Measurements from ENCODE around the gene SCLT1.

SCLT1 gene

DNA sequence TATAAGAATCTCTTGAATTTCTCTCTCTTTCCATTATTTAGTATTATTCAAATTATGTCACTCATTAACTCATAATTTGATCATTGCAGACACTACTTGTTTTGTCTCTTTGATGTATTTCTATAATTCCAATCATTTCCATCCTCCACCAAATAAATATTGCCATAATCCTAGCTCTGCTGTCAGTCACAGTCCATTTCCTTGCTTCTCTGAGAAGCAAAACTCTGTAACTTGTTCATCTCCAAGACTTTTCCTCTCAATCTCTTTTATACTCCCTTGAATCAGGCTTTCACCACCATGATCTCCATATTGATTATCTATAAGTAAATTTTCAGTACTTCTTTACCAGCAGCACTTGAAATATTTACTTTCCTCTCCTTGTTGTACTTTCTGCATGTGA lies 135.9 kb downstream of the SCLT1 start:
- Histone ChIP-seq H3K27ac (peak overlapping the region in 8 of 11 experiments; percentile 14 to 70 (median 52); a peak in 13 of 22 replicates), H3K4me1 (peaks cover 11 to 21% (median 17%) of the 10 kb centered on the region in 10 experiments), H4K20me1 (no peaks in the 10 kb centered on the region), H3K27me3 (no peaks in the 10 kb centered on the region), H3K9ac (no peak overlapping the region), H3K4me3 (no peak overlapping the region), H3K4me2 (peak overlapping the region in 8 of 11 experiments; percentile 26 to 71 (median 56); a peak in 10 of 22 replicates), H3K9me3 (replicated peaks in 1 of 11) (no peaks in the 10 kb centered on the region), H3K36me3 (peaks cover 0 to 14% (median 5%) of the 10 kb centered on the region in 11 experiments; a peak in 8 of 22 replicates)
- no peak for TF ChIP-seq Cebpa-rat (IDR thresholded peaks at IDR 0.05)

- no peaks in the 10 kb centered on the region for H4K20me1 ChIP-seq
- H3K4me1 ChIP-seq, result peaks cover 11 to 21% (median 17%) of the 10 kb centered on the region in 10 experiments
- no peak overlapping the region; a peak in 1 of 22 replicates for H3K4me2 ChIP-seq
- H3K4me3 ChIP-seq, result no peak overlapping the region
- peaks cover 0 to 29% (median 9%) of the 10 kb centered on the region in 11 experiments; a peak in 9 of 22 replicates for H3K36me3 ChIP-seq
- TF ChIP-seq Cebpa-rat (IDR thresholded peaks at IDR 0.05), result no peak
- no peak overlapping the region for H3K9ac ChIP-seq
- H3K27ac ChIP-seq, result no peak overlapping the region
- H3K9me3 ChIP-seq (replicated peaks in 1 of 11), result no peaks in the 10 kb centered on the region
- H3K27me3 ChIP-seq, result no peaks in the 10 kb centered on the region
These were observed 137.6 kb downstream of the SCLT1 start for GRCh38 chr4:128955751-128956150.

DNA sequence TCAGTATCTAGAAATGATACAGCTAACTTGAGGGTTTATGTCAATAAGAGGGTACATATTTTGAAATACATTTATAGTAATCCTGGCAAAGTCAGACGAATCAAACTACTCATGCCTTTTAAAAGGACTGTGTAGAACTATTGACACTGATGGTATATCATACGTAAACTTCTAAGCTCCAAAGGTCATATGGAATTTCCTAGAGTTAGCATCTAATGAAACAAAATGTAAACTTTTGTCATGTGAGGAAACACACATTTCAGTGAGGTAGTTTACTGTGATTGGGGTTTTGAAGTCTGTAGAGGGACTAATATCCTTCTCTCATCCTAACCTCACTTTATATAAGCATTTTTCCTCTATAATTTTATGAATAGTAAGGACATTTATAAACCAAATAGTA lies 138.4 kb downstream of the SCLT1 start:
- no peak for TF ChIP-seq Cebpa-rat (IDR thresholded peaks at IDR 0.05)
- no peaks in the 10 kb centered on the region for H3K9me3 ChIP-seq (replicated peaks in 1 of 11)

GRCh38 chr4:128951316-128951715 lies 142.0 kb downstream of the SCLT1 start:
- TF ChIP-seq Cebpa-rat (IDR thresholded peaks at IDR 0.05), result no peak
- Histone ChIP-seq H3K4me2 (no peak overlapping the region), H3K9ac (no peak overlapping the region), H3K36me3 (peaks cover 0 to 51% (median 19%) of the 10 kb centered on the region in 11 experiments; a peak in 12 of 22 replicates), H3K4me3 (no peak overlapping the region), H4K20me1 (no peaks in the 10 kb centered on the region), H3K27me3 (no peaks in the 10 kb centered on the region), H3K9me3 (replicated peaks in 1 of 11) (no peaks in the 10 kb centered on the region), H3K27ac (no peak overlapping the region), H3K4me1 (peaks cover 0 to 5% (median 1%) of the 10 kb centered on the region in 10 experiments; a peak in 3 of 20 replicates)

More for the DNA sequence above, 138.4 kb downstream of the SCLT1 start:
- Histone ChIP-seq H3K27me3 (no peaks in the 10 kb centered on the region), H3K9ac (no peak overlapping the region), H3K4me3 (no peak overlapping the region), H3K4me1 (peaks cover 11 to 21% (median 17%) of the 10 kb centered on the region in 10 experiments), H3K4me2 (no peak overlapping the region), H3K27ac (no peak overlapping the region), H3K36me3 (peaks cover 0 to 32% (median 13%) of the 10 kb centered on the region in 11 experiments; a peak in 11 of 22 replicates), H4K20me1 (no peaks in the 10 kb centered on the region)

DNA sequence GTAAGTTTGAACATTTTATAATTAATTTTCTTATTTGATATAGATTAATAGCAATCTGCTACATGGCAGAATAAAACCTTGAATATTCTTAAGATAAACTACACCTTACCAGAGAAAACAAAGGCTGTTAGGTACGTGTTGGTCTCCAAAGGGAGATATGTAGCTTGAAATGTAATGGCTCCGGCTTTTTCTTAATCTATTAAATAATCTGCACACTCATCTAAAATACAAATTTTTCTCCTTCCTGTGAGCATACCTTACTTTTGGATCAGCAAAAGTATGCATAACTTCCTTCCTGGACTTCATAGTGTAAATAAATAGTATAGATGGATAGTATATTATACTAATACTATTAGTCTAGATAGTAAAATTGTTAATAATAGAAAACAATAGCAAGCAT lies 142.5 kb downstream of the SCLT1 start:
- Histone ChIP-seq H3K9ac (no peak overlapping the region), H3K4me3 (no peak overlapping the region), H3K36me3 (peaks cover 0 to 56% (median 21%) of the 10 kb centered on the region in 11 experiments; a peak in 11 of 22 replicates), H3K9me3 (replicated peaks in 1 of 11) (no peaks in the 10 kb centered on the region), H4K20me1 (no peaks in the 10 kb centered on the region), H3K4me1 (peaks cover 0 to 2% (median under 1%) of the 10 kb centered on the region in 10 experiments; a peak in 3 of 20 replicates), H3K27ac (no peak overlapping the region), H3K4me2 (no peak overlapping the region), H3K27me3 (no peaks in the 10 kb centered on the region)
- no peak for TF ChIP-seq Cebpa-rat (IDR thresholded peaks at IDR 0.05)

DNA sequence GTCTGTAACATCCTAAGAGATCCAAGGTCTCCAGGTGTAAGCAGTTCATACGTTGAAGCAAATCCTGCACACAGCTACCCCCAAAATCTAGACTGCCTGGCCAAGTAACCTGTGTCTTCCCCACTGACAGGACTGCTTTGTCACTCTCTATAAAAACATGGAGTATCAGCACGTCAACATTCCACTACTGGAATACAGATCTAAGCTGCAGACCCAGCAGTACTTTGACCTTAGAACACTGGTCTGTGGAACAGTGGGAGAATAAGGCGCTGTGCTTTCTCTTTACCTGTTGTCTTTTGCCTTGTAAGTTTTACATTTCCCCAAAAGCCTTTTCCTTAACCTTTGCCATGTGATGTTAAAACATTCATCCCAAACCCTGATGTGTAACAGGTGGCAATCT lies 146.4 kb downstream of the SCLT1 start:
- Histone ChIP-seq H3K36me3 (peaks cover 7 to 77% (median 34%) of the 10 kb centered on the region in 11 experiments; a peak in 18 of 22 replicates), H3K4me3 (no peak overlapping the region), H3K4me1 (no peaks in the 10 kb centered on the region), H3K27ac (no peak overlapping the region), H3K9me3 (replicated peaks in 1 of 11) (peaks cover 0 to 15% (median 0%) of the 10 kb centered on the region in 11 experiments; a peak in 7 of 22 replicates), H3K9ac (no peak overlapping the region), H3K27me3 (no peaks in the 10 kb centered on the region), H4K20me1 (no peaks in the 10 kb centered on the region), H3K4me2 (no peak overlapping the region)
- TF ChIP-seq Cebpa-rat (IDR thresholded peaks at IDR 0.05), result no peak

GRCh38 chr4:128942607-128943006 lies 150.7 kb downstream of the SCLT1 start:
- Histone ChIP-seq H3K27me3 (no peaks in the 10 kb centered on the region), H3K4me3 (no peak overlapping the region), H3K27ac (no peak overlapping the region), H3K9ac (no peak overlapping the region), H3K9me3 (replicated peaks in 1 of 11) (peaks cover 0 to 26% (median 0%) of the 10 kb centered on the region in 11 experiments; a peak in 7 of 22 replicates), H3K36me3 (peaks cover 6 to 77% (median 42%) of the 10 kb centered on the region in 11 experiments; a peak in 19 of 22 replicates), H4K20me1 (no peaks in the 10 kb centered on the region), H3K4me2 (no peak overlapping the region), H3K4me1 (no peaks in the 10 kb centered on the region)
- no peak for TF ChIP-seq Cebpa-rat (IDR thresholded peaks at IDR 0.05)

DNA sequence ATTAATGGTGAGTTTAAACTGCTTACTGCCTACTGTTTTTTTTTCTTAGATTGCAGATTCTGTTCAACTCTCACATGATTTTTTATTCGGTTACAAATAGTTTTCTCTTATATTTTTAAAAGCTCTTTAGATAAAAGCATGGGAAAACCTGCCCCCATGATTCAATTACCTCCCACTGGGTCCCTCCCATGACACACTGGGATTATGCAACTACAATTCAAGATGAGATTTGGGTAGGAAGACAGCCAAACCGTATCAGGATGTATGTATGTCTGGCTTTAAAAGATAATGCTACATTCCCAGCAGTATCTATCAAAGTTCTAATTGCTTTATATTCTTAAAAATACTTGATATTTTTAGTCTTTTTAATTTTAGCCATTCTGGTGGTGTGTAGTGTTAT lies 152.4 kb downstream of the SCLT1 start:
- Histone ChIP-seq H3K36me3 (peaks cover 6 to 80% (median 38%) of the 10 kb centered on the region in 11 experiments; a peak in 19 of 22 replicates), H3K27ac (no peak overlapping the region), H3K4me2 (no peak overlapping the region), H3K4me3 (no peak overlapping the region), H3K27me3 (no peaks in the 10 kb centered on the region), H4K20me1 (no peaks in the 10 kb centered on the region), H3K9me3 (replicated peaks in 1 of 11) (peaks cover 0 to 26% (median 0%) of the 10 kb centered on the region in 11 experiments; a peak in 7 of 22 replicates), H3K4me1 (no peaks in the 10 kb centered on the region), H3K9ac (no peak overlapping the region)
- no peak for TF ChIP-seq Cebpa-rat (IDR thresholded peaks at IDR 0.05)

GRCh38 chr4:128930051-128930450 lies 163.3 kb downstream of the SCLT1 start:
- H4K20me1 ChIP-seq, result no peaks in the 10 kb centered on the region
- H3K9me3 ChIP-seq (replicated peaks in 1 of 11), result peaks cover 0 to 17% (median 9%) of the 10 kb centered on the region in 11 experiments; a peak in 14 of 22 replicates
- H3K27me3 ChIP-seq, result no peaks in the 10 kb centered on the region
- H3K4me2 ChIP-seq, result no peak overlapping the region
- H3K27ac ChIP-seq, result no peak overlapping the region
- no peak for TF ChIP-seq Cebpa-rat (IDR thresholded peaks at IDR 0.05)
- H3K4me3 ChIP-seq, result no peak overlapping the region
- H3K9ac ChIP-seq, result no peak overlapping the region
- H3K4me1 ChIP-seq, result peaks cover 0 to 8% (median 0%) of the 10 kb centered on the region in 10 experiments; a peak in 5 of 20 replicates
- peaks cover 8 to 33% (median 18%) of the 10 kb centered on the region in 11 experiments; a peak in 20 of 22 replicates for H3K36me3 ChIP-seq

GRCh38 chr4:128924951-128925350 lies 168.4 kb downstream of the SCLT1 start:
- Histone ChIP-seq H3K27ac (peak overlapping the region in 1 of 11 experiments; percentile 23; a peak in 1 of 22 replicates), H3K9me3 (replicated peaks in 1 of 11) (peaks cover 0 to 21% (median 9%) of the 10 kb centered on the region in 11 experiments; a peak in 14 of 22 replicates), H4K20me1 (no peaks in the 10 kb centered on the region), H3K4me1 (no peaks in the 10 kb centered on the region), H3K36me3 (peaks cover 8 to 30% (median 18%) of the 10 kb centered on the region in 11 experiments; a peak in 20 of 22 replicates), H3K4me3 (no peak overlapping the region), H3K4me2 (no peak overlapping the region), H3K9ac (no peak overlapping the region), H3K27me3 (no peaks in the 10 kb centered on the region)
- no peak for TF ChIP-seq Cebpa-rat (IDR thresholded peaks at IDR 0.05)

Measured in BLaER1 treated with 17β-estradiol and CSF1 and Interleukin-3, amounts not matched to agents 10 nM and 100 nM (cell line).